CD4-positive, alpha-beta T cell (primary cell): ENCODE results near the gene PCGF3. TPM values are rescaled to one million over a fixed set of nuclear protein-coding genes. Genes with fewer than 3 reads are reported as not detected.

Experiments
- ATAC-seq: fragments of 200-7000 bp; cut with Tn5 transposase; one replicate; pipeline ENCODE4 v1.10.0; 2022; ENCODE audit warnings: mild to moderate bottlenecking; ENCODE audit not compliant: poor library complexity
- CTCF ChIA-PET: fragments of 350-600 bp; sonication (Branson Sonifier 250); formaldehyde crosslinking; loops from one replicate; lab custom pipeline; 2021; ENCODE audit warnings: antibody characterized with exemption, inconsistent platforms; lab: Charles Lee
- POLR2A ChIA-PET: fragments of 350-600 bp; sonication (Branson Sonifier 250); formaldehyde crosslinking; loops from one replicate; lab custom pipeline; 2021; ENCODE audit warnings: antibody characterized with exemption, inconsistent platforms; lab: Charles Lee
- DNase-seq, 14 experiments: peaks; one replicate each; pipeline ENCODE4 v3.0.0-alpha.2; 2013 to 2020; ENCODE audit warnings: mixed read lengths in 2 of 14
- H3K27ac ChIP-seq, 2 donors: one replicate each; pipeline versions ENCODE4 v1.5.1 to v1.7.0; 2013; ENCODE audit warnings: low read length in 2 of 2, low read depth in 1 of 2, mild to moderate bottlenecking in 1 of 2
- H3K27me3 ChIP-seq, 2 experiments: 1 replicate in 1 of 2; 2 replicates in 1 of 2; pipeline versions ENCODE4 v1.6.1 to v1.7.0; 2013; ENCODE audit warnings: low read length in 2 of 2, control low read depth in 1 of 2, mild to moderate bottlenecking in 1 of 2, moderate library complexity in 1 of 2; ENCODE audit not compliant: insufficient read depth in 2 of 2, control insufficient read depth in 1 of 2
- H3K36me3 ChIP-seq: one replicate; pipeline ENCODE4 v1.6.1; 2013; ENCODE audit warnings: low read length, control low read depth; ENCODE audit not compliant: insufficient read depth
- H3K4me1 ChIP-seq: one replicate; pipeline ENCODE4 v1.6.1; 2013; ENCODE audit warnings: low read length, control low read depth; ENCODE audit not compliant: insufficient read depth
- H3K4me3 ChIP-seq: one replicate; pipeline ENCODE4 v1.5.1; 2013; ENCODE audit warnings: mild to moderate bottlenecking, low read length, moderate library complexity
- H3K9me3 ChIP-seq, 2 experiments: 1 replicate in 1 of 2; 2 replicates in 1 of 2; pipeline versions ENCODE4 v1.6.1 to v1.7.0; 2013; ENCODE audit warnings: low read length in 2 of 2, mild to moderate bottlenecking in 2 of 2, control low read depth in 1 of 2, moderate library complexity in 1 of 2; ENCODE audit not compliant: control insufficient read depth in 1 of 2, insufficient read depth in 1 of 2
- H3K27ac Mint-ChIP-seq: one replicate; pipeline ENCODE4 v1.8.0; 2020; ENCODE audit warnings: mixed read lengths
- H3K27me3 Mint-ChIP-seq: one replicate; pipeline ENCODE4 v1.8.0; 2021; ENCODE audit warnings: mixed read lengths
- H3K36me3 Mint-ChIP-seq: one replicate; pipeline ENCODE4 v1.8.0; 2021; ENCODE audit warnings: low read depth, mixed read lengths
- H3K4me1 Mint-ChIP-seq: one replicate; pipeline ENCODE4 v1.8.0; 2021; ENCODE audit warnings: low read depth, mixed read lengths
- H3K4me3 Mint-ChIP-seq: one replicate; pipeline ENCODE4 v1.8.0; 2020; ENCODE audit warnings: mild to moderate bottlenecking, mixed read lengths
- H3K9me3 Mint-ChIP-seq: one replicate; pipeline ENCODE4 v1.8.0; 2020; ENCODE audit warnings: mixed read lengths
- CTCF ChIP-seq: fragments of 200-600 bp; IDR thresholded peaks from one replicate; pipeline ENCODE4 v1.8.0; 2022; ENCODE audit warnings: antibody characterized with exemption, mild to moderate bottlenecking
- intact Hi-C, 2 experiments: fragments of 100-400 bp; cut with DNase I in 1 of 2; cut with micrococcal nuclease in 1 of 2; formaldehyde crosslinking; loops; one replicate each; pipeline versions ENCODE4 v1.15.1 to v1.9.0; 2023 to 2025; cut with DNase I, micrococcal nuclease
- total RNA-seq, 174 experiments: library from RNA in 2 of 174; stranded (reverse) in 2 of 174; gene quantifications; one replicate each; pipeline ENCODE4 v1.2.3 and lab custom pipeline; 2021 to 2026

The PCGF3 gene
- total RNA-seq, 2 experiments from 2014 or later, result 45.1 to 48.6 TPM

GRCh38 chr4:660401-660800, 45.2 kb upstream of the PCGF3 start:
- H3K27ac ChIP-seq, result no peak overlapping the region
- CTCF ChIA-PET, result no interaction called here
- POLR2A ChIA-PET, result no interaction called here
- no peak for DNase-seq
- intact Hi-C loops, result loop anchor here (5.0 kb wide), 3 partner anchors 122 to 323 kb away; partner anchors contain the start of genes PIGG (in 1 of the 2), ZNF141 (in 1 of the 2) and ZNF721 (in 1 of the 2)
- no peak for ATAC-seq
- no peaks in the 10 kb centered on the region for H3K9me3 ChIP-seq
- no peaks in the 10 kb centered on the region for H3K36me3 ChIP-seq
- H3K4me3 Mint-ChIP-seq, result peak overlapping the region; percentile 50
- H3K4me3 ChIP-seq, result no peak overlapping the region
- no peak for TF ChIP-seq CTCF
- peak overlapping the region; percentile 28 for H3K27ac Mint-ChIP-seq
- H3K4me1 Mint-ChIP-seq, result peaks cover 10% of the 10 kb centered on the region
- peaks cover 22% of the 10 kb centered on the region for H3K4me1 ChIP-seq
- H3K27me3 Mint-ChIP-seq, result no peaks in the 10 kb centered on the region
- no peaks in the 10 kb centered on the region for H3K9me3 Mint-ChIP-seq
- H3K36me3 Mint-ChIP-seq, result peaks cover 5% of the 10 kb centered on the region
- H3K27me3 ChIP-seq, result no peaks in the 10 kb centered on the region

- Histone ChIP-seq H3K27me3 (no peaks in the 10 kb centered on the region), H3K4me3 (no peak overlapping the region), H3K27ac (no peak overlapping the region), H3K36me3 (no peaks in the 10 kb centered on the region), H3K4me1 (peaks cover 22% of the 10 kb centered on the region), H3K9me3 (no peaks in the 10 kb centered on the region)
- no peaks in the 10 kb centered on the region for H3K27me3 Mint-ChIP-seq
- CTCF ChIA-PET, result no interaction called here
- POLR2A ChIA-PET, result no interaction called here
- DNase-seq (peak in 1 of 14 experiments; percentile 1), ATAC-seq (no peak)
- peak overlapping the region; percentile 34 for H3K4me3 Mint-ChIP-seq
- intact Hi-C loops, result loop anchor here (5.0 kb wide), 3 partner anchors 121 to 324 kb away; partner anchors contain the start of genes PIGG (in 1 of the 2), ZNF141 (in 1 of the 2) and ZNF721 (in 1 of the 2)
- H3K9me3 Mint-ChIP-seq, result no peaks in the 10 kb centered on the region
- peaks cover 5% of the 10 kb centered on the region for H3K36me3 Mint-ChIP-seq
- peaks cover 10% of the 10 kb centered on the region for H3K4me1 Mint-ChIP-seq
- TF ChIP-seq CTCF, result no peak
- H3K27ac Mint-ChIP-seq, result peak overlapping the region; percentile 28
Observed at GRCh38 chr4:661231-661630, 44.4 kb upstream of the PCGF3 start.

- Histone ChIP-seq H3K36me3 (no peaks in the 10 kb centered on the region), H3K4me1 (peaks cover 22% of the 10 kb centered on the region), H3K27ac (no peak overlapping the region), H3K27me3 (no peaks in the 10 kb centered on the region), H3K4me3 (no peak overlapping the region), H3K9me3 (no peaks in the 10 kb centered on the region)
- POLR2A ChIA-PET, result interaction anchor here (1.1 to 4.3 kb wide), 2 partner anchors 12 to 120 kb away, joined by 3 to 64 read pairs; partner anchors contain the start of genes ATP5ME and MYL5
- CTCF ChIA-PET, result no interaction called here
- Mint-ChIP-seq H3K36me3 (peaks cover 5% of the 10 kb centered on the region), H3K9me3 (no peaks in the 10 kb centered on the region), H3K4me1 (peaks cover 10% of the 10 kb centered on the region), H3K4me3 (peak overlapping the region; percentile 88), H3K27me3 (no peaks in the 10 kb centered on the region), H3K27ac (peak overlapping the region; percentile 80)
- ATAC-seq (no peak), DNase-seq (peak in 2 of 14 experiments; percentile 2 to 21)
- intact Hi-C loops, result loop anchor here (5.0 kb wide), 3 partner anchors 120 to 325 kb away; partner anchors contain the start of genes PIGG (in 1 of the 2), ZNF141 (in 1 of the 2) and ZNF721 (in 1 of the 2)
- TF ChIP-seq CTCF, result no peak
Observed at GRCh38 chr4:661881-662761, 43.5 kb upstream of the PCGF3 start.
